NT2/D1 (cell line): ENCODE measurements around the gene SRP9.
"Not testable (repeated sequence)": the region's sequence is repeated elsewhere in the genome, so short reads cannot be mapped to it uniquely, and the experiment has no call there.

ENCODE experiments used
- SUZ12 ChIP-seq: IDR thresholded peaks from 2 replicates; pipeline ENCODE4 v1.6.1; 2011; ENCODE audit not compliant: insufficient read length, insufficient read depth; ENCODE audit errors: extremely low read depth
- YY1 ChIP-seq: IDR thresholded peaks from 2 replicates; pipeline ENCODE4 v1.6.1; 2011; ENCODE audit not compliant: insufficient read length, insufficient read depth
- ZNF274 ChIP-seq: IDR thresholded peaks from 2 replicates; pipeline ENCODE4 v1.6.1; 2011; ENCODE audit warnings: mild to moderate bottlenecking, low read depth, low read length

DNA sequence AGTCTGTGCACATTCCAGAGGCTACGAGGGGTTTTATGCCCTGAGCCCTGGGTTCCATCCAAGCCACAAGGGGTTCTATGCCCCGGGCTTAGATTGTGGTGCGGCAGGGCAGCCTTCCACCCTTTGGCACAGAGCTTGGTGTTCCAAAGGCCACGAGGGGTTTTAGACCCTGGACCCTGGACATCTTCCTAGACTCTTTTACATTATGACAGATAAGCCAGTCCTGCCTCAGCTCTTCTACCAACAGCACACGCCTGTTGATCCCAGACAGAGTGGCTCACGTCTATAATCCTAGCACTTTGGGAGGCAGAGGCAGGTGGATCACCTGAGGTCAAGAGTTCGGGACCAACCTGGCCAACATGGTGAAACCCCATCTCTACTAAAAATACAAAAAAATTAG lies 23.5 kb downstream of the SRP9 start:
- not testable (repeated sequence) for TF ChIP-seq YY1, SUZ12, ZNF274
